GM19023 (cell line): ENCODE measurements around the gene DNMBP.
A peak's percentile ranks its signal among the peaks of the same experiment; 100 is the strongest.
"Not testable (repeated sequence)": the region's sequence is repeated elsewhere in the genome, so short reads cannot be mapped to it uniquely, and the experiment has no call there.

ENCODE experiments used
- ATAC-seq: cut with Tn5 transposase; IDR thresholded peaks from one replicate; pipeline ENCODE4 v1.9.1; 2021; ENCODE audit warnings: mild to moderate bottlenecking, moderate library complexity; ENCODE audit not compliant: unreplicated experiment

The DNMBP gene

DNA sequence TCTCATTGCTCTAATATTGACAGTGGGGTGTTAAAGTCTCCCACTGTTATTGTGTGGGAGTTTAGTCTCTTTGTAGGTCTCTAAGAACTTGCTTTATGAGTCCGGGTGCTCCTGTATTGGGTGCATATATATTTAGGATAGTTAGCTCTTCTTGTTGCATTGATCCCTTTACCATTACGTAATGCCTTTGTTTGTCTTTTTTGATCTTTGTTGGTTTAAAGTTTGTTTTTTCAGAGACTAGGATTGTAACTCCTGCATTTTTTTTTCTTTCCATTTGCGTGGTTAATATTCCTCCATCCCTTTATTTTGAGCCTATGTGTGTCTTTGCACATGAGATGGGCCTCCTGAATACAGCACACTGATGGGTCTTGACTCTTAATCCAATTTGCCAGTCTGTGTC lies 142.5 kb downstream of the DNMBP start:
- ATAC-seq: not testable (repeated sequence)

DNA sequence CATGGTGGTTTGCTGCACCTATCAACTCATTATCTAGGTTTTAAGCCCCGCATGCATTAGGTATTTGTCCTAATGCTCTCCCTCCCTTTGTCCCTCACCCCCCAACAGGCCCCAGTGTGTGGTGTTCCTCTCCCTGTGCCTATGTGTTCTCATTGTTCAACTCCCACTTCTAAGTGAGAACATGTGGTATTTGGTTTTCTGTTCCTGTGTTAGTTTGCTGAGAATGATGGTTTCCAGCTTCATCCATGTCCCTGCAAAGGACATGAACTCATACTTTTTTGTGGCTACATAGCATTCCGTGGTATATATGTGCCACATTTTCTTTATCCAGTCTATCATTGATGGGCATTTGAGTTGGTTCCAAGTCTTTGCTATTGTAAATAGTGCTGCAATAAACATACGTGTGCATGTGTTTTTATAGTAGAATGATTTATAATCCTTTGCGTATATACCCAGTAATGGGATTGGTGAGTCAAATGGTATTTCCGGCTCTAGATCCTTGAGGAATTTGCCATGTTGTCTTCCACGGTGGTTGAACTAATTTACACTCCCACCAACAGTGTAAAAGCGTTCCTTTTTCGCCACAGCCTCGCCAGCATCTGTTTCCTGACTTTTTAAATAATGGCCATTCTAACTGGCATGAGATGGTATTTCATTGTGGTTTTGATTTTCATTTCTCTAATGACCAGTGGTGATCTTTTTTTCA lies 146.1 kb downstream of the DNMBP start:
- ATAC-seq: not testable (repeated sequence)

GRCh38 chr10:99860466-99860865 lies 149.3 kb downstream of the DNMBP start:
- no peak for ATAC-seq

- no peak for ATAC-seq
Observed at GRCh38 chr10:99859585-99859984, 150.2 kb downstream of the DNMBP start.

GRCh38 chr10:99858849-99859248 lies 150.9 kb downstream of the DNMBP start:
- no peak for ATAC-seq

GRCh38 chr10:99855479-99856071 lies 154.2 kb downstream of the DNMBP start:
- no peak for ATAC-seq

GRCh38 chr10:99854860-99855259 lies 154.9 kb downstream of the DNMBP start:
- ATAC-seq: no peak

GRCh38 chr10:99853655-99854054 lies 156.1 kb downstream of the DNMBP start:
- no peak for ATAC-seq

DNA sequence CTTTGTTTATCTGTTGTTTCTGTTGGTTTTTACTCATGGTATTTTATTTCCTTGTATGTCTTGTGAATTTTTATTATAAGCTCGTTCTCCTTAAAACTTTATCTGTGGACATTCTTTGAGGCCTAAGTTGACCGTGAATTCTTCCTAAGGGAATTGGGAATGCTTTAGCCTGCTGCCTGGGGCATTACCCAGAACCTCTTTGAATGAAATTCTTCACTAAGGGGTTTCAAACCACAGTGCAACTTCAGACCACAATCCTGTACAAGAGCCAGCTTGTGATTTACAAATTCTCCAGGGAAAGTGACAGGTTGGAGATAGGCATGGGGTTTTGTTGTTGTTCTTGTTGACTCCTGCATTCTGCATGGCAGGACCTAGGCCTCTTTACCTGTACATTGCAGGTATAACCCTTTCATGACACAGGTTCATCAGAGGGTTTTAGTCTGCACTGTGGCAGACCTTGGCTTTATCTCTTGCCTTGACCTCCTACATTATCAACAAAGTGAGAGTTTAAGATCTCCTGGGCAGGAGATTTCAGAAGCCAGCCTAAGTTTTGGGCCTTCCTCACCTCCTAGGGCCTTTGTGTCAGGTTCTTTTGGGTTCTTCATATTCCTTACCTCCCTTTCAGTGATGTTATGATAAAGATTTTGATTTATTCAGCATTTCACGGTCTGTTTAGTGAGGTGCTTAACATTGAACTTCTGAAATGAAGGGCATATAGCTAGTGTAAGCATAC lies 157.1 kb downstream of the DNMBP start:
- no peak for ATAC-seq

DNA sequence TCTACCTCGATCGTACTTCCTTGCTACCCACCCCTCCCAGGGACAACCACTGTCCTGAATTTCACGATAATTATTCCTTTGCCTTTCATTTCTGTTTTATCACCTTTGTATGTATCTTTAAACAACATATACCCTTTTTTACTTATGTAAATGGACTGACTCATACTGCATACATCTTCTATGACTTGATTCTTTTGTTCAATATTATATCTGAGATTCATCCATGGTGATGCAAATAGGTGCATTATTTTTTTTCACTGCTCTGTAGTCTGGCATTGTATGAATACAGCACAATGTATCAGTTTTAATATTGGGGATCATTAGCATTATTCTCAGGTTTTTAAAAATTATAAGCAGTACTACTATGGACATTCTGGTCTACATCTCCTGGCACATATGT lies 157.9 kb downstream of the DNMBP start:
- no peak for ATAC-seq

- ATAC-seq: no peak
Observed at GRCh38 chr10:99850767-99851340, 158.9 kb downstream of the DNMBP start.

GRCh38 chr10:99850021-99850766 lies 159.6 kb downstream of the DNMBP start:
- ATAC-seq: no peak

GRCh38 chr10:99849536-99849935 lies 160.2 kb downstream of the DNMBP start:
- ATAC-seq: no peak

- ATAC-seq: no peak
Observed at GRCh38 chr10:99849057-99849456, 160.7 kb downstream of the DNMBP start.

DNA sequence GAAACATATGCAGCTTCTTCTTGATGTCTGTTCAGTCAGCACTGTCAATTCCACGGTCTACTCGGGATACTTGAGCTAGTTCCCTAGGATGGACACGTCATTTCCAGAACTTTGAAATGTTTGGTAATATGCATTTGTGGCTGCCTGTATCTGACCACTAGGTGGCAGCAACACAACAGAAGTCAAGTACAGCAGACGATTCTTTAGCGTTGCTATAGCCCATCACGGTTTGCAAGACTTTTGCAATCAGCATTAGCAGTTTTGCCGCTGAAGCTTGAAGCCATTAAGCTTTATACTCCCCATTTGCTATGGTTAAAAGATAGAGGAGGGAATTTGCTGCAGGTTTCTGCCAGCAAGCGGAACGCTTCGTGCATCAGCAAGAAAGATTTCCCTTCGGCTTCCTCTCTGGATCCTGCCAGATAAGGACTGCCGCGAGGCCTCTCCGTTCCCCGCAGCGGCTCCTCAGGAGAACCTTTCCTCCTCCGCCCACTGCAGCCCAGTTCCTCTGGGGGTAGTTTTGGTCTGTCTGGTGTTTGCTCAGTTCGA lies 163.8 kb downstream of the DNMBP start:
- ATAC-seq: peak; percentile 80

DNA sequence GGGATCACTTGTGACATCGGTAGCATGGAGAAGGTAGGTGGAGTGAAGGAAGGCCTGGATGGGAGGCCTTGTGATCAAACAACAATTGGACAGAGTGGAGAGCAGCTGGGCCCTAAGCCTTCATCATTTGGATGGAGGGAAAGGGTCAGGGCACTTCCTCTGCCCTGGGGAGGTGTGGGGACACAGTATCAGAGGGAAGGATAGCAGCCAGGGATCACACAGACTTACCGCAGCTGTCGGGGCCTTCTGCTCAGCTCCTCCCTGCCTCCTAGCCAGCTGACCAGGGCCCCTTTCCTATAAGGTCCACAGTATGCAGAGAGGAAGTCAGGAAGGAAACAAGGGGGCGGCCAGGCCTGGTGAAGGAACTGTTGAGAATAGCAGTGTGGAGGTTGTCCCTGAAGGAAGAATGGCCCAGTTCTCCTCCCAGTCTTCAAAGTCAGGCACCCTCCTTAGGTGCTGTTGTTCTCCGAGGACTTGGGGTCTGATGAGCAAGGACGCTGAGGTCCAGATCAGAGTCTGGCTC lies 165.3 kb downstream of the DNMBP start:
- ATAC-seq: no peak

GRCh38 chr10:99843310-99843709 lies 166.4 kb downstream of the DNMBP start:
- no peak for ATAC-seq

DNA sequence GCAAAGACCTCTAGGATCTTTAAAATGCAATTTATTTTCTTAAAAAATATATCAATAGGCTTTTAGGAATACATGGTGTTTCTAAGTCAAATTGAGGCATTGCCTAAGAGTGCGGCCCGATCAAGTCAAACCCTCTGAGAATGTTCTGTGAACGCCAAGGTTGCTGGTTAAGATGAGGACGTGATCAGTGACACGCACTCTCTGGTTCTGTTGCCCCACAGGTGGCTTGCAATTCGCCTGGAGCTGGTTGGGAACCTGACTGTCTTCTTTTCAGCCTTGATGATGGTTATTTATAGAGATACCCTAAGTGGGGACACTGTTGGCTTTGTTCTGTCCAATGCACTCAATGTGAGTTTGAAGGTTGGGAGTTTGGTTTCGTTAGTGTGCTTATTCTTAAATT lies 168.0 kb downstream of the DNMBP start:
- no peak for ATAC-seq

DNA sequence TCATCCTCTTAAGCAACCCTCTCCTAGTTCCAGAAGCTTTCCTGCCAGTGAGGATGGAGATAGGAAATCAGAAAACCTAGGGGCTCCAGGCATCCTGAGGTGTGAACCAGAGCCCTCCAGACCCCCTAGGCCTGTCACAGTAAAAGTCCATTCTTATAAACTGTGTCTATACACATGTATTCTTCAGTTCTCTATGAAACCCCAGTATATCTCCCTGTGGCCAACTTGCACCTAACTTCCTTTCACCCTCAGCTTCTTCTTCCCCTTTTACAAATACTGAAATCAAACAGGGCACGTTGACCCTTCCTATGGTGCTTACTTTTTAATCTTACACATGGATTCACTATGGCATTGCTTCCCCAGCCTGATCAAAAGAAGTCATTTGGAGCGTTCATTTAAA lies 168.9 kb downstream of the DNMBP start:
- not testable (repeated sequence) for ATAC-seq

DNA sequence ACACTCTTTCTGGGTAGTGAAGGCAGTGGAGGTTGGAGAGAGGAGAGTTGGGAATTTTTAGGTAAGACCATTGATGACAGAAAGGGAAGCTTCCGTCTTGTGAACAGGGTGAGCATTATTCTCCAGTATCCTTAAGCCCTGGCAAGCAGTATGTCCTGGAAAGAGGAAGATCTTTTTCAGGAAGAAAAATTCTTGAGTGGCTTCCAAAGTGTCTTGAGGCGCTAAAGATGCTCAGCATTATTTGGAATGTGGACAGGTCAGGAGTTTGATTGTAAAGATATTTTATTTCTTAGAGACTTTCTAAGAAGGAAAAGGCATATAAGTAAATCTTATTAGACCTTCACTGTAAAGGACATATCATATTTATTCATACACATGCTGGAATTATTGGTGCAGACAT lies 173.0 kb downstream of the DNMBP start:
- ATAC-seq: no peak

DNA sequence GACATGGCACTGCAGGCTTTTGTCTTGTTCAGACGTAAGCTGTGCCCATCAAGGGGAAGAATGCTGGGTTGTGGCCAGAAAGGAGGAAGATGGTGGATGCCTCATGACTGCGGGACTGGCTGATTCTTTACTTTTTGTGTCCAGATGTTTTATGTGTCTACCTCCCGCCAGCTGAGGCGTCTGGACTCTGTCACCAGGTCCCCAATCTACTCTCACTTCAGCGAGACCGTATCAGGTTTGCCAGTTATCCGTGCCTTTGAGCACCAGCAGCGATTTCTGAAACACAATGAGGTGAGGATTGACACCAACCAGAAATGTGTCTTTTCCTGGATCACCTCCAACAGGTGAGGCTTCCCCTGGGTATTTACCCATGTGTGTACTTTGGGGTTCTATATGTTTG lies 173.8 kb downstream of the DNMBP start:
- ATAC-seq: no peak
